WTC11 (cell line): ENCODE data around the gene GPATCH8.

ENCODE experiments used
- AFF4 ChIP-seq: sonication (generic); formaldehyde crosslinking; IDR thresholded peaks from 2 replicates; pipeline ENCODE4 v1.8.1; 2023; ENCODE audit warnings: mild to moderate bottlenecking, missing genetic modification reagents, borderline replicate concordance
- CREB1 ChIP-seq: sonication (generic); formaldehyde crosslinking; IDR thresholded peaks from 2 replicates; pipeline ENCODE4 v1.8.0; 2023; ENCODE audit warnings: mild to moderate bottlenecking, missing genetic modification reagents
- CTCF ChIP-seq: fragments of 200-600 bp; IDR thresholded peaks from 2 replicates; pipeline ENCODE4 v1.8.0; 2022; ENCODE audit warnings: antibody characterized with exemption
- EMX1 ChIP-seq: fragments of 250-450 bp; sonication (Bioruptor Pico); IDR thresholded peaks from 2 replicates; pipeline ENCODE4 v1.8.0; 2021; ENCODE audit warnings: mild to moderate bottlenecking
- ESRRA ChIP-seq: sonication (generic); formaldehyde crosslinking; IDR thresholded peaks from 2 replicates; pipeline ENCODE4 v1.8.1; 2022; ENCODE audit warnings: mild to moderate bottlenecking, missing genetic modification reagents, borderline replicate concordance
- ETV6 ChIP-seq: sonication (generic); formaldehyde crosslinking; IDR thresholded peaks from 2 replicates; pipeline ENCODE4 v1.8.1; 2022; ENCODE audit warnings: mild to moderate bottlenecking, missing genetic modification reagents
- HMGXB4 ChIP-seq: sonication (generic); formaldehyde crosslinking; IDR thresholded peaks from 2 replicates; pipeline ENCODE4 v1.8.1; 2023; ENCODE audit warnings: mild to moderate bottlenecking, moderate library complexity, missing genetic modification reagents
- MAX ChIP-seq: sonication (generic); formaldehyde crosslinking; IDR thresholded peaks from 2 replicates; pipeline ENCODE4 v1.8.0; 2022; ENCODE audit warnings: mild to moderate bottlenecking, missing genetic modification reagents
- NFATC4 ChIP-seq: fragments of 250-450 bp; sonication (Bioruptor Pico); IDR thresholded peaks from 2 replicates; pipeline ENCODE4 v1.9.0; 2021; ENCODE audit warnings: mild to moderate bottlenecking
- PRDM15 ChIP-seq: sonication (generic); formaldehyde crosslinking; IDR thresholded peaks from 2 replicates; pipeline ENCODE4 v1.8.0; 2022; ENCODE audit warnings: missing genetic modification reagents
- SMAD3 ChIP-seq: sonication (generic); formaldehyde crosslinking; IDR thresholded peaks from 2 replicates; pipeline ENCODE4 v1.8.0; 2022; ENCODE audit warnings: missing genetic modification reagents, mild to moderate bottlenecking, borderline replicate concordance
- SOX15 ChIP-seq: fragments of 250-450 bp; sonication (Bioruptor Pico); IDR thresholded peaks from 2 replicates; pipeline ENCODE4 v1.9.0; 2021; ENCODE audit warnings: mild to moderate bottlenecking
- SP1 ChIP-seq: sonication (generic); formaldehyde crosslinking; conservative IDR thresholded peaks from 2 replicates; pipeline ENCODE4 v1.8.1; 2022; ENCODE audit warnings: missing genetic modification reagents

- TF ChIP-seq CTCF (peak; percentile 79), NFATC4 (CRISPR knock-in tag) (no peak), CREB1 (CRISPR knock-in tag) (no peak), SMAD3 (no peak), MAX (no peak), ESRRA (CRISPR knock-in tag) (no peak), SOX15 (CRISPR knock-in tag) (no peak), EMX1 (CRISPR knock-in tag) (no peak), ETV6 (CRISPR knock-in tag) (no peak), AFF4 (no peak), SP1 (peak; percentile 62; the same call in 1 of the 2 replicates), HMGXB4 (CRISPR knock-in tag) (no peak), PRDM15 (CRISPR knock-in tag) (no peak)
These were observed 139.5 kb downstream of the GPATCH8 start, which contains the start of gene FAM171A2 for GRCh38 chr17:44363613-44364159.
